Adrenal gland (tissue), 5 donors: ENCODE results near the gene ZNF329.

Experiments used
- CTCF ChIP-seq, 6 experiments: fragments of 450-650 bp in 4 of 6; fragments of 200-600 bp in 2 of 6; sonication (generic) in 1 of 6; IDR thresholded peaks; 1 replicate in 5 of 6; 2 replicates in 1 of 6; pipeline versions ENCODE4 v1.5.1 to v1.8.0; 2016 to 2021; ENCODE audit warnings: antibody characterized with exemption in 6 of 6, mild to moderate bottlenecking in 2 of 6, moderate library complexity in 1 of 6
- POLR2A ChIP-seq, 2 donors: fragments of 450-650 bp; IDR thresholded peaks; one replicate each; pipeline ENCODE4 v1.6.1; 2017; ENCODE audit warnings: antibody characterized with exemption in 2 of 2, mild to moderate bottlenecking in 2 of 2, moderate library complexity in 1 of 2
- donor health status: DM: no; HTN: no; CAD: no.

GRCh38 chr19:58089846-58090245 lies 60.7 kb downstream of the ZNF329 start:
- TF ChIP-seq CTCF (IDR thresholded peaks at IDR 0.05) (no peak), POLR2A (IDR thresholded peaks at IDR 0.05) (no peak)
